Thyroid gland (tissue), 4 donors: ENCODE measurements around the gene TYROBP.

Source experiments
- POLR2A ChIP-seq, 2 donors: fragments of 450-650 bp; IDR thresholded peaks; one replicate each; pipeline ENCODE4 v1.6.1; 2017; ENCODE audit warnings: antibody characterized with exemption in 2 of 2, mild to moderate bottlenecking in 2 of 2, moderate library complexity in 1 of 2
- TF ChIP-seq, protein P1 (sequence below), 6 experiments: fragments of 200-600 bp in 3 of 6; fragments of 450-650 bp in 3 of 6; sonication (generic) in 3 of 6; IDR thresholded peaks; one replicate each; pipeline ENCODE4 v1.5.1; 2016 to 2019; ENCODE audit warnings: antibody characterized with exemption in 6 of 6, mild to moderate bottlenecking in 2 of 6, inconsistent platforms in 1 of 6, moderate library complexity in 1 of 6

DNA sequence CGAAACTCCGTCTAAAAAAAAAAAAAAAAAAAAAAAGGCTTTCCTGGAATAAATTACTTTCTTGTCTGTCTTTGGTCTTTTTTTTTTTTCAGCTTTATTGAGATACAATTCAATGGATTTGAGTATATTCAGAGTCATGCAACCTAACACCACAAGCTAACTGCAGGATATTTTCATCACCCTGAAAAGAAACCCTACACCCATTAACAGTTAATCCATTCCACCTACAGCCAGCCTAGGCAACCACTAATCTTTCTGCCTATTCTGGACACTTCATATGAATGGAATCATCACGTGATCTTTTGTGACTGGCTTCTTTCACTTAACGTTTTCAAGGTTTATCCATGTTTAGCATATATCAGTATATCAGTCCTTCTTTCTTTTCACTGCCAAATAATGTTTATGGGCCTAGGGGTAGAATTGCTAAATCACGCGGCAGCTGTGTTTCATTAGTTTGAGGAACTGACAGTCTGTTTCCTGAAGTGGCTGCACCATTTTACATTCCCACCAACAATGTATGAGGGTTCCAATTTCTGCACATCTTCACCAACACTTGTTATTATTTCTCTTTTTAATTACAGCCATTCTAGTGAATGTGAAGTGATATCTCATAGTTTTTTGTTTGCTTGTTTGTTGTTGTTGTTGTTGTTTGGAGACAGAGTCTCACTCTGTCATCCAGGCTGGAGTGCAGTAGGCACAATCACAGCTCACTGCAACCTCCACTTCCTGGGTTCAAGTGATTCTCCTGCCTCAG lies 48.0 kb upstream of the TYROBP start:
- TF ChIP-seq, protein P1, sequence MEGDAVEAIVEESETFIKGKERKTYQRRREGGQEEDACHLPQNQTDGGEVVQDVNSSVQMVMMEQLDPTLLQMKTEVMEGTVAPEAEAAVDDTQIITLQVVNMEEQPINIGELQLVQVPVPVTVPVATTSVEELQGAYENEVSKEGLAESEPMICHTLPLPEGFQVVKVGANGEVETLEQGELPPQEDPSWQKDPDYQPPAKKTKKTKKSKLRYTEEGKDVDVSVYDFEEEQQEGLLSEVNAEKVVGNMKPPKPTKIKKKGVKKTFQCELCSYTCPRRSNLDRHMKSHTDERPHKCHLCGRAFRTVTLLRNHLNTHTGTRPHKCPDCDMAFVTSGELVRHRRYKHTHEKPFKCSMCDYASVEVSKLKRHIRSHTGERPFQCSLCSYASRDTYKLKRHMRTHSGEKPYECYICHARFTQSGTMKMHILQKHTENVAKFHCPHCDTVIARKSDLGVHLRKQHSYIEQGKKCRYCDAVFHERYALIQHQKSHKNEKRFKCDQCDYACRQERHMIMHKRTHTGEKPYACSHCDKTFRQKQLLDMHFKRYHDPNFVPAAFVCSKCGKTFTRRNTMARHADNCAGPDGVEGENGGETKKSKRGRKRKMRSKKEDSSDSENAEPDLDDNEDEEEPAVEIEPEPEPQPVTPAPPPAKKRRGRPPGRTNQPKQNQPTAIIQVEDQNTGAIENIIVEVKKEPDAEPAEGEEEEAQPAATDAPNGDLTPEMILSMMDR (IDR thresholded peaks at IDR 0.05) = no peak
- no peak for TF ChIP-seq POLR2A (IDR thresholded peaks at IDR 0.05)
